Prostate gland (tissue), 2 donors: ENCODE measurements around the gene NAV2.

Source experiments
- POLR2A ChIP-seq: fragments of 450-650 bp; IDR thresholded peaks from one replicate; pipeline ENCODE4 v1.6.1; 2016; ENCODE audit warnings: antibody characterized with exemption, mild to moderate bottlenecking
- TF ChIP-seq, protein P1 (sequence below), 4 experiments: fragments of 200-600 bp in 2 of 4; fragments of 450-650 bp in 2 of 4; sonication (generic) in 2 of 4; IDR thresholded peaks; 1 replicate in 3 of 4; 2 replicates in 1 of 4; pipeline ENCODE4 v1.5.1; 2016 to 2019; ENCODE audit warnings: antibody characterized with exemption in 4 of 4, mild to moderate bottlenecking in 2 of 4, moderate library complexity in 2 of 4

DNA sequence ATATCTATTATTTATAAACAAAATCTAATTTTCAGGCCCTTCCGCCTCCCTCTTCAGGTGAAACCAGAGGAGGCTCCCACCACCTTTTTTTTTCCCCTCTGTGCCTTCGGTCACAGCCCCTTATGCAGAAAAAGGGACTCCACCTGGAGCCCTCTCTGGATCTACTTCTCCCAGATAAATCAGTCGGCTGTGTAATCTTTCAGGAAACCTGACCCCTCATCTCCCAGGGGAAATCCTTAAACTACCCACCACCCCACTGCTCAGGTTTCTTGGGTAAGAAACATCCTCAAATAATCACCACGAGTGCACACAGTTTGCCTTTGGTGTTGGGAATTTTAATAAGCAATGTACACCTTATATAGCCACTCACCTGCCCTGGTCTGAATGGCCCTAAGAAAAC, 104.2 kb downstream of the NAV2 start:
- TF ChIP-seq, protein P1, sequence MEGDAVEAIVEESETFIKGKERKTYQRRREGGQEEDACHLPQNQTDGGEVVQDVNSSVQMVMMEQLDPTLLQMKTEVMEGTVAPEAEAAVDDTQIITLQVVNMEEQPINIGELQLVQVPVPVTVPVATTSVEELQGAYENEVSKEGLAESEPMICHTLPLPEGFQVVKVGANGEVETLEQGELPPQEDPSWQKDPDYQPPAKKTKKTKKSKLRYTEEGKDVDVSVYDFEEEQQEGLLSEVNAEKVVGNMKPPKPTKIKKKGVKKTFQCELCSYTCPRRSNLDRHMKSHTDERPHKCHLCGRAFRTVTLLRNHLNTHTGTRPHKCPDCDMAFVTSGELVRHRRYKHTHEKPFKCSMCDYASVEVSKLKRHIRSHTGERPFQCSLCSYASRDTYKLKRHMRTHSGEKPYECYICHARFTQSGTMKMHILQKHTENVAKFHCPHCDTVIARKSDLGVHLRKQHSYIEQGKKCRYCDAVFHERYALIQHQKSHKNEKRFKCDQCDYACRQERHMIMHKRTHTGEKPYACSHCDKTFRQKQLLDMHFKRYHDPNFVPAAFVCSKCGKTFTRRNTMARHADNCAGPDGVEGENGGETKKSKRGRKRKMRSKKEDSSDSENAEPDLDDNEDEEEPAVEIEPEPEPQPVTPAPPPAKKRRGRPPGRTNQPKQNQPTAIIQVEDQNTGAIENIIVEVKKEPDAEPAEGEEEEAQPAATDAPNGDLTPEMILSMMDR (IDR thresholded peaks at IDR 0.05) = no peak
- TF ChIP-seq POLR2A = no peak
